Measurements from ENCODE around the gene ERMP1. TPM values are rescaled to one million over a fixed set of nuclear protein-coding genes. Genes with fewer than 3 reads are reported as not detected.

Gene ERMP1
- total and polyA plus RNA-seq, 2 of the 8 experiments (the other 6 are each of a cell fraction or from before 2014, with no cell fraction given), result 12.8 to 16.7 TPM

GRCh38 chr9:5791870-5792269 lies 41.0 kb downstream of the ERMP1 start:
- Histone ChIP-seq H3K56ac (replicated peaks; ENCODE audit: insufficient read length, low read depth, low read length) (no peak overlapping the region), H4K20me1 (replicated peaks in 1 of 2; ENCODE audit: control insufficient read depth in 1 of 2, insufficient read depth in 2 of 2, low read length in 2 of 2) (no peaks in the 10 kb centered on the region), H2AK5ac (ENCODE audit: low read depth, low read length) (no peak overlapping the region), H3K79me2 (ENCODE audit: control insufficient read depth in 1 of 2, insufficient read depth in 2 of 2, low read length in 2 of 2) (no peaks in the 10 kb centered on the region), H3K4me2 (ENCODE audit: insufficient read depth in 1 of 2, low read depth in 2 of 2, low read length in 2 of 2) (no peak overlapping the region), H3K23ac (ENCODE audit: insufficient read length) (no peak overlapping the region), H2BK12ac (ENCODE audit: low read depth, low read length) (no peak overlapping the region), H4K5ac (ENCODE audit: insufficient read length, low read depth, low read length) (no peak overlapping the region), H2BK15ac (ENCODE audit: low read length) (no peak overlapping the region), H3K27ac (ENCODE audit: low read depth, low read length) (no peak overlapping the region), H3K9me3 (ENCODE audit: insufficient read depth in 2 of 2, low read depth in 1 of 2, low read length in 1 of 2) (no peaks in the 10 kb centered on the region), H2BK5ac (ENCODE audit: low read depth, low read length) (no peak overlapping the region), H3K79me1 (ENCODE audit: low read depth, low read length) (no peaks in the 10 kb centered on the region), H4K91ac (replicated peaks; ENCODE audit: insufficient read length, low read length) (no peak overlapping the region), H3K4ac (replicated peaks; ENCODE audit: insufficient read length, low read depth, low read length) (no peak overlapping the region), H3K18ac (ENCODE audit: extremely low read depth, low read length) (no peak overlapping the region), H3K27me3 (replicated peaks in 1 of 4; ENCODE audit: control insufficient read depth in 3 of 4, extremely low read depth in 1 of 4, insufficient read depth in 3 of 4, low read length in 3 of 4) (no peaks in the 10 kb centered on the region), H3K14ac (ENCODE audit: insufficient read length) (no peak overlapping the region), H3K23me2 (ENCODE audit: low read depth, low read length) (no peaks in the 10 kb centered on the region), H2BK120ac (replicated peaks; ENCODE audit: low read depth, low read length) (no peak overlapping the region), H3K36me3 (ENCODE audit: control insufficient read depth in 2 of 4, insufficient read depth in 4 of 4, low read length in 3 of 4) (peaks cover 0 to 6% (median 2%) of the 10 kb centered on the region in 4 experiments; a peak in 5 of 8 replicates), H2BK20ac (ENCODE audit: low read length) (no peak overlapping the region), H3K9ac (replicated peaks in 1 of 4; ENCODE audit: extremely low read depth in 1 of 4, low read depth in 3 of 4, low read length in 3 of 4) (no peak overlapping the region), H4K8ac (ENCODE audit: extremely low read depth, insufficient read depth, low read length) (no peak overlapping the region), H2AFZ (ENCODE audit: low read length) (no peak overlapping the region), H3K4me3 (ENCODE audit: extremely low read depth in 1 of 4, insufficient read depth in 2 of 4, low read depth in 3 of 4, low read length in 4 of 4) (no peak overlapping the region), H3K4me1 (replicated peaks in 1 of 4; ENCODE audit: control insufficient read depth in 3 of 4, insufficient read depth in 4 of 4, low read length in 3 of 4) (no peaks in the 10 kb centered on the region)
- ChIA-PET CTCF (ENCODE audit: partially characterized antibody) (no interaction called here), POLR2A (ENCODE audit: partially characterized antibody) (no interaction called here)
- DNase-seq (ENCODE audit: low read depth in 1 of 2, low spot score in 2 of 2), result no peak
- 91% methylated on average over 3 of the region's 3 CpGs; no CpG with 5 or more reads in 1 of the 2 experiments for WGBS, 2 experiments (ENCODE audit: extremely low coverage in 1 of 2, insufficient coverage in 1 of 2, insufficient read length in 1 of 2, insufficient replicate concordance in 2 of 2, low coverage in 1 of 2, low lambda C conversion rate in 2 of 2, missing lambda C conversion rate in 1 of 2)
- no peak for FAIRE-seq
- TF ChIP-seq RBBP5 (IDR thresholded peaks at IDR 0.05; ENCODE audit: borderline replicate concordance, low read depth, low read length), result no peak
- TF ChIP-seq BRCA1 (IDR thresholded peaks at IDR 0.05; ENCODE audit: low read depth, low read length), result no peak
- no peak for TF ChIP-seq PHF8 (conservative IDR thresholded peaks at IDR 0.05; ENCODE audit: low read depth, low read length)
- TF ChIP-seq SP4 (IDR thresholded peaks at IDR 0.05; ENCODE audit: low read length), result no peak
- TF ChIP-seq ATF2 (IDR thresholded peaks at IDR 0.05; ENCODE audit: low read length), result no peak
- TF ChIP-seq TCF12 (IDR thresholded peaks at IDR 0.05; ENCODE audit: low read depth, low read length), result no peak
- TF ChIP-seq HDAC6 (IDR thresholded peaks at IDR 0.05; ENCODE audit: low read depth, low read length), result no peak
- no peak for TF ChIP-seq SRF (IDR thresholded peaks at IDR 0.05; ENCODE audit: low read depth, low read length)
- no peak for TF ChIP-seq EP300 (IDR thresholded peaks at IDR 0.05; ENCODE audit: borderline replicate concordance in 1 of 2, low read depth in 2 of 2, low read length in 2 of 2)
- TF ChIP-seq SAP30 (IDR thresholded peaks at IDR 0.05; ENCODE audit: insufficient read depth, insufficient replicate concordance, low read length), result no peak
- TF ChIP-seq YY1 (IDR thresholded peaks at IDR 0.05; ENCODE audit: low read depth, low read length), result no peak
- no peak for TF ChIP-seq CEBPB (IDR thresholded peaks at IDR 0.05; ENCODE audit: low read depth, low read length)

Measured in H1 (cell line).